ENCODE results near the gene KPNA2. TPM values are rescaled to one million over a fixed set of nuclear protein-coding genes. Genes with fewer than 3 reads are reported as not detected.
A peak's percentile ranks its signal among the peaks of the same experiment; 100 is the strongest.

KPNA2 gene
- total and polyA plus RNA-seq, 2 of the 13 experiments (the other 11 are each of a cell fraction or from before 2014, with no cell fraction given), result 111 to 305 TPM

DNA sequence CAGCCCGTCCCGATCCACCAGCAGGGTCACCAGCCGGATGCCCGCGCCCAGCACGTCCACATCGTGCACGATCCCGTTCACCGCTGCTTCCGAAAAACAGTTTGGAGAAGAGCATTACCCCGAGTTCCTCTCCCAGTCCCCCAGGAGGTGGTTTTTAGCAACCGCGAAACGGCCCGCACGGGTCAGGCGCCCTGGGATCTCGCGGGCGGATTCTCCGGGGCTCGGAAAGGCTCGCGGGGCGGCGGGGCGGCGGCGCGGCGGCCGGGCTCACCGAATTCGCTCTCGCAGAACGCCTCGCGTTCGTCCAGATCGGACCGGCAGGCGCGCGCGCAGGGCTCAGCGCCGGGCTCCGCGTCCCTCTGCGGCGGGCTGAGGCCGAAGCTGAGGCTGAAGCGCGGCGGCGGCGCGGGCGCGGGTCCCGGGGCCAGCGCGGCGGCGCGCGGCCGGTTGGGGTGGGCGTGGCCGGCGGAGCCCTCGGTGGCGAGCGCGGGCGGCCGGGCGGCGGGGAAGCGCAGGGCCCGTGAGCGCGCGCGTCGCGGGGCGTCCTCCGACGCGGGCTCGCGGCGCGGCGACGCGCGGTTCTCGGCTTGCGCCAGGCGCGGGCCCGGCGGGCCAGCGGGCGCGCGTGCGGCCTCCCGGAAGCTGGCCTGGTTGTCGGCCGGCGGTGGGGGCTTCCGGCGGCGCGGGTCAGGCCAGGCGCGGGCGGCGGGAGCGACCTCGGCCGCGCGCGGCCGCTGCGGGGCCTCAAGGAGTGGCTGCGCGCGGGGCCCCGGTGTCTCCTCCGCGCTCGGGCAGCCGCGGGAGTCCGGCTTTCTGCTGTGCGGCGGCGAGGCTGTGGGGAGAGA lies 42.2 kb upstream of the KPNA2 start:
- H3K4me1 ChIP-seq (ENCODE audit: insufficient read depth, low read length), result peaks cover 36% of the 10 kb centered on the region
- H3K4me3 ChIP-seq (replicated peaks in 1 of 3; ENCODE audit: insufficient read depth in 1 of 3, low read depth in 2 of 3, low read length in 3 of 3), result peak overlapping the region; percentile 85 to 89 (median 88)
- H3K27me3 ChIP-seq (ENCODE audit: control insufficient read depth in 1 of 2, insufficient read depth in 2 of 2, low read length in 2 of 2), result peaks cover 0 to 7% of the 10 kb centered on the region in 2 experiments; a peak in 1 of 5 replicates
- no peaks in the 10 kb centered on the region for H4K20me1 ChIP-seq (ENCODE audit: insufficient read depth, low read length)
- in situ Hi-C loops (cut with HindIII; ENCODE audit: extremely low pct_ligation_motif_present, low pct_unique_long_range_greater_than_20kb), result no loop called here
- no peaks in the 10 kb centered on the region for H3K79me2 ChIP-seq (ENCODE audit: insufficient read depth, low read length)
- ChIA-PET CTCF (ENCODE audit: low intra/inter-chr PET ratio, low total read pairs) (no interaction called here), POLR2A (interaction anchor here (1.0 to 2.7 kb wide), 5 partner anchors 26 to 1333 kb away, joined by 3 to 25 read pairs (median 6); partner anchors contain the start of genes ABCA5 and KPNA2)
- intact Hi-C loops (cut with micrococcal nuclease; ENCODE audit: unreplicated experiment), result no loop called here
- H3K27ac ChIP-seq (ENCODE audit: extremely low read length, insufficient read depth, low read length), result peak overlapping the region; percentile 91
- H3K36me3 ChIP-seq (replicated peaks in 1 of 2; ENCODE audit: control insufficient read depth in 1 of 2, insufficient read depth in 2 of 2, low read length in 2 of 2), result no peaks in the 10 kb centered on the region
- WGBS (ENCODE audit: low lambda C conversion rate), result 0% methylated on average over 34 of the region's 144 CpGs
- H3K9me3 ChIP-seq (ENCODE audit: low read length), result no peaks in the 10 kb centered on the region
- FAIRE-seq (no peak), ATAC-seq (peak; percentile 72), DNase-seq (ENCODE audit: low spot score) (peak; percentile 68)
- no TSS peak for BruUV-seq (replicated peaks)
- peak overlapping the region; percentile 79 for H3K9ac ChIP-seq (ENCODE audit: insufficient read depth, low read depth, low read length)
- no peak overlapping the region for H2AFZ ChIP-seq (ENCODE audit: low read length)
- H3K4me2 ChIP-seq (ENCODE audit: low read depth, low read length), result peak overlapping the region; percentile 99
- no peak for TF ChIP-seq SNAPC4 (CRISPR knock-in tag; IDR thresholded peaks at IDR 0.05)
- no peak for TF ChIP-seq ISX (CRISPR knock-in tag; conservative IDR thresholded peaks at IDR 0.05)
- TF ChIP-seq ZNF136 (CRISPR knock-in tag; IDR thresholded peaks at IDR 0.05; ENCODE audit: low read depth), result no peak
- no peak for TF ChIP-seq EZH2 (conservative IDR thresholded peaks at IDR 0.05; ENCODE audit: low read depth, low read length)
- 0 out of 2 replicates have a peak, but pooled peaks have one; percentile 68 for TF ChIP-seq REL (CRISPR knock-in tag; conservative IDR thresholded peaks at IDR 0.05)
- TF ChIP-seq MXD4 (CRISPR knock-in tag; IDR thresholded peaks at IDR 0.05), result 0 out of 2 replicates have a peak, but pooled peaks have one; percentile 51
- no peak for TF ChIP-seq RFXANK (CRISPR knock-in tag; IDR thresholded peaks at IDR 0.05)
- no peak for TF ChIP-seq ZNF766 (CRISPR knock-in tag; IDR thresholded peaks at IDR 0.05; ENCODE audit: borderline replicate concordance)
- no peak for TF ChIP-seq TERF1 (CRISPR knock-in tag; IDR thresholded peaks at IDR 0.05)
- no peak for TF ChIP-seq CBX2 (IDR thresholded peaks at IDR 0.05; ENCODE audit: low read depth, low read length)
- TF ChIP-seq CBX2 (CRISPR knock-in tag; IDR thresholded peaks at IDR 0.05; ENCODE audit: low read depth), result no peak
- TF ChIP-seq ZSCAN30 (CRISPR knock-in tag; IDR thresholded peaks at IDR 0.05), result no peak
- peak; percentile 45; the same call in 1 of the 2 replicates for TF ChIP-seq MED1 (CRISPR knock-in tag; IDR thresholded peaks at IDR 0.05)
- no peak for TF ChIP-seq ZNF335 (CRISPR knock-in tag; IDR thresholded peaks at IDR 0.05)
- TF ChIP-seq SP1 (IDR thresholded peaks at IDR 0.05), result no peak
- TF ChIP-seq SP1 (CRISPR knock-in tag; IDR thresholded peaks at IDR 0.05), result no peak
- TF ChIP-seq MEF2D (CRISPR knock-in tag; IDR thresholded peaks at IDR 0.05), result no peak
- no peak for TF ChIP-seq TOPORS (CRISPR knock-in tag; IDR thresholded peaks at IDR 0.05)
- no peak for TF ChIP-seq ZNF550 (CRISPR knock-in tag; IDR thresholded peaks at IDR 0.05; ENCODE audit: borderline replicate concordance)

All from HepG2 (cell line).